PFSK-1 (cell line): ENCODE measurements around the gene PXDN.

Experiments used
- FOXP2 ChIP-seq: optimal IDR thresholded peaks from 2 replicates; pipeline ENCODE3; 2011; ENCODE audit warnings: borderline replicate concordance, control low read depth, inconsistent platforms; ENCODE audit not compliant: insufficient read depth; ENCODE audit errors: extremely low read length, extremely low read depth
- POLR2AphosphoS5 ChIP-seq: IDR thresholded peaks from 2 replicates; pipeline ENCODE4 v1.6.1; 2012; ENCODE audit warnings: low read depth, mild to moderate bottlenecking, control low read depth, low read length, moderate library complexity
- REST ChIP-seq, 2 experiments: IDR thresholded peaks; 2 replicates each; pipeline versions ENCODE4 v1.6.1 to v1.8.0; 2011 to 2012; ENCODE audit warnings: low read depth in 2 of 2, low read length in 2 of 2, control low read depth in 1 of 2, inconsistent platforms in 1 of 2, mild to moderate bottlenecking in 1 of 2, moderate library complexity in 1 of 2; ENCODE audit not compliant: insufficient read depth in 1 of 2
- SIN3A ChIP-seq: IDR thresholded peaks from 2 replicates; pipeline ENCODE4 v1.6.1; 2012; ENCODE audit warnings: mild to moderate bottlenecking, low read length, moderate library complexity, borderline replicate concordance; ENCODE audit not compliant: insufficient read depth
- TAF1 ChIP-seq: IDR thresholded peaks from 2 replicates; pipeline ENCODE4 v1.6.1; 2012; ENCODE audit warnings: low read length, control low read depth, borderline replicate concordance; ENCODE audit not compliant: insufficient read depth

PXDN gene

GRCh38 chr2:1770566-1771380 lies 26.5 kb upstream of the PXDN start:
- TF ChIP-seq REST (IDR thresholded peaks at IDR 0.05; ENCODE audit: insufficient read depth in 1 of 2, low read depth in 2 of 2, low read length in 2 of 2) (no peak), FOXP2 (no peak), TAF1 (no peak), POLR2AphosphoS5 (no peak), SIN3A (no peak)

GRCh38 chr2:1769703-1770422 lies 25.5 kb upstream of the PXDN start:
- no peak for TF ChIP-seq SIN3A
- no peak for TF ChIP-seq POLR2AphosphoS5
- TF ChIP-seq FOXP2 = peak; percentile 17

GRCh38 chr2:1767939-1768691 lies 23.8 kb upstream of the PXDN start:
- TF ChIP-seq TAF1 (no peak), SIN3A (no peak), REST (IDR thresholded peaks at IDR 0.05; ENCODE audit: insufficient read depth in 1 of 2, low read depth in 2 of 2, low read length in 2 of 2) (no peak), POLR2AphosphoS5 (no peak), FOXP2 (no peak)

- no peak for TF ChIP-seq TAF1
- TF ChIP-seq SIN3A = no peak
- TF ChIP-seq REST (IDR thresholded peaks at IDR 0.05; ENCODE audit: insufficient read depth in 1 of 2, low read depth in 2 of 2, low read length in 2 of 2) = no peak
- no peak for TF ChIP-seq FOXP2
- TF ChIP-seq POLR2AphosphoS5 = no peak
Measured at GRCh38 chr2:1766851-1767811, 22.8 kb upstream of the PXDN start.

GRCh38 chr2:1766425-1766824 lies 22.1 kb upstream of the PXDN start:
- TF ChIP-seq TAF1 = no peak
- no peak for TF ChIP-seq SIN3A
- TF ChIP-seq REST (IDR thresholded peaks at IDR 0.05; ENCODE audit: insufficient read depth in 1 of 2, low read depth in 2 of 2, low read length in 2 of 2) = no peak
- no peak for TF ChIP-seq FOXP2
- TF ChIP-seq POLR2AphosphoS5 = no peak
